Colonic mucosa (tissue), 4 donors: ENCODE results near the gene KIFAP3. TPM values are rescaled to one million over a fixed set of nuclear protein-coding genes. Genes with fewer than 3 reads are reported as not detected.

ENCODE experiments used
- DNase-seq: peaks from one replicate; pipeline ENCODE4 v3.0.0-alpha.2; 2020
- H3K27ac ChIP-seq: fragments of 200-600 bp; one replicate; pipeline ENCODE4 v1.8.0; 2021
- H3K27me3 ChIP-seq: fragments of 200-600 bp; one replicate; pipeline ENCODE4 v1.8.0; 2021
- H3K36me3 ChIP-seq: fragments of 200-600 bp; one replicate; pipeline ENCODE4 v1.8.0; 2021
- H3K4me1 ChIP-seq: fragments of 200-600 bp; one replicate; pipeline ENCODE4 v1.8.0; 2021; ENCODE audit warnings: mild to moderate bottlenecking
- H3K4me3 ChIP-seq: fragments of 200-600 bp; one replicate; pipeline ENCODE4 v1.8.0; 2021
- H3K9ac ChIP-seq, 2 donors: one replicate each; pipeline ENCODE4 v1.7.0; 2013; ENCODE audit warnings: control low read depth in 2 of 2, low read depth in 2 of 2, low read length in 2 of 2
- H3K9me3 ChIP-seq: fragments of 200-600 bp; one replicate; pipeline ENCODE4 v1.8.0; 2021
- intact Hi-C: fragments of 100-400 bp; cut with DNase I; formaldehyde crosslinking; loops from one replicate; pipeline ENCODE4 v1.14.1; 2022
- total RNA-seq, 2 donors: library from RNA; stranded (reverse); fragmentation: NEBNext Ultra II Directional in 1 of 2; extraction: Animal tissue kit (Norgen Biotek cat#: 25700) in 1 of 2; gene quantifications; one replicate each; pipeline ENCODE4 v1.2.1, GENCODE V29; 2021
- TF ChIP-seq, protein P1 (sequence below): fragments of 200-600 bp; IDR thresholded peaks from one replicate; pipeline ENCODE4 v1.8.0; 2022; ENCODE audit warnings: antibody characterized with exemption, mild to moderate bottlenecking
- donor health status: healthy.
- donor health status: DM: no; HTN: no; CAD: no.
- donor health status: DM: no; HTN: no; CAD: no.

Gene KIFAP3
- total RNA-seq, 2 donors from 2014 or later: 18.3 to 27.6 TPM

DNA sequence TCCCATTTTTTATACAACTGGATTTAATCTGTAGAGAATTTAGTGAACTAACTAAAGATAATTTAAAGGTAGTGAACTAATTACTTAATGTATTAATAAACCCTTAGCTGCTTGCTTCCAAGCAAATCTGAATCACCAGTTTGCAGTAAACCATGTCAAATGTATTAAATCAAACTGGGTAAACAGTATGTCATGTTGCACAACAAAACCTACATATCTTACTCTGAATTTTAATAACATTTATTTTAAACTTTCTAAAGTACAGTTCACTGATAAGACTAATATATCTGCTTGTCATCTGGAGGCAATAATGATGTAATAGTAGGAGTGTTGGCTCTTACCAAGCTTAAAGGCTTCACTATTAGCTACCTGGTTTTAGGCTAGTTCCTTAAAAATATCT lies 128.3 kb downstream of the KIFAP3 start:
- H3K9me3 ChIP-seq: no peaks in the 10 kb centered on the region
- no peak for DNase-seq
- no peaks in the 10 kb centered on the region for H3K27me3 ChIP-seq
- H3K9ac ChIP-seq: no peak overlapping the region
- TF ChIP-seq, protein P1, sequence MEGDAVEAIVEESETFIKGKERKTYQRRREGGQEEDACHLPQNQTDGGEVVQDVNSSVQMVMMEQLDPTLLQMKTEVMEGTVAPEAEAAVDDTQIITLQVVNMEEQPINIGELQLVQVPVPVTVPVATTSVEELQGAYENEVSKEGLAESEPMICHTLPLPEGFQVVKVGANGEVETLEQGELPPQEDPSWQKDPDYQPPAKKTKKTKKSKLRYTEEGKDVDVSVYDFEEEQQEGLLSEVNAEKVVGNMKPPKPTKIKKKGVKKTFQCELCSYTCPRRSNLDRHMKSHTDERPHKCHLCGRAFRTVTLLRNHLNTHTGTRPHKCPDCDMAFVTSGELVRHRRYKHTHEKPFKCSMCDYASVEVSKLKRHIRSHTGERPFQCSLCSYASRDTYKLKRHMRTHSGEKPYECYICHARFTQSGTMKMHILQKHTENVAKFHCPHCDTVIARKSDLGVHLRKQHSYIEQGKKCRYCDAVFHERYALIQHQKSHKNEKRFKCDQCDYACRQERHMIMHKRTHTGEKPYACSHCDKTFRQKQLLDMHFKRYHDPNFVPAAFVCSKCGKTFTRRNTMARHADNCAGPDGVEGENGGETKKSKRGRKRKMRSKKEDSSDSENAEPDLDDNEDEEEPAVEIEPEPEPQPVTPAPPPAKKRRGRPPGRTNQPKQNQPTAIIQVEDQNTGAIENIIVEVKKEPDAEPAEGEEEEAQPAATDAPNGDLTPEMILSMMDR: no peak
- intact Hi-C loops: no loop called here
- H3K4me1 ChIP-seq: no peaks in the 10 kb centered on the region
- no peaks in the 10 kb centered on the region for H3K36me3 ChIP-seq
- no peak overlapping the region for H3K27ac ChIP-seq
- no peak overlapping the region for H3K4me3 ChIP-seq

DNA sequence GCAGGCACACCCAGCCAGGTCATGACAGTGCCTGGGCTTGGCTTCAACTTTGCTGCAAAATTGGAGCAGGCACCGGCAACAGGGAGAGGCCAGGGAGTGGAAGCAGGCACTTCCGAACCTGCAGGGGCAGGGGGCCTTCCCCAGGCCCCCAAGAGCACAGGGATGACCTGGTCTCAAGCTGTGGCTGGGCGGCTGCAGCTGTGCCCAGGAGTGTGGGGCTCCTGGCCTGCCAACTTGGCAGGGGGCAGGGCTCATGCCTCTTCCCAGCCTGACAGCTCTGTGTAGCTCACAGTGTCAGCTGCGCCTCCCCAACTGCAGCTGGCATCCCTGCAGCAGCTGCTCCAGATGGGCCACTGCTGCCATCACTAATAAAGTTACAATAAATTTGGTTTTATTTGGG lies 129.3 kb downstream of the KIFAP3 start:
- no peak overlapping the region for H3K4me3 ChIP-seq
- no peaks in the 10 kb centered on the region for H3K4me1 ChIP-seq
- H3K27ac ChIP-seq: no peak overlapping the region
- H3K36me3 ChIP-seq: no peaks in the 10 kb centered on the region
- intact Hi-C loops: no loop called here
- H3K9ac ChIP-seq: no peak overlapping the region
- DNase-seq: no peak
- no peaks in the 10 kb centered on the region for H3K27me3 ChIP-seq
- H3K9me3 ChIP-seq: no peaks in the 10 kb centered on the region
- TF ChIP-seq, protein P1: no peak

DNA sequence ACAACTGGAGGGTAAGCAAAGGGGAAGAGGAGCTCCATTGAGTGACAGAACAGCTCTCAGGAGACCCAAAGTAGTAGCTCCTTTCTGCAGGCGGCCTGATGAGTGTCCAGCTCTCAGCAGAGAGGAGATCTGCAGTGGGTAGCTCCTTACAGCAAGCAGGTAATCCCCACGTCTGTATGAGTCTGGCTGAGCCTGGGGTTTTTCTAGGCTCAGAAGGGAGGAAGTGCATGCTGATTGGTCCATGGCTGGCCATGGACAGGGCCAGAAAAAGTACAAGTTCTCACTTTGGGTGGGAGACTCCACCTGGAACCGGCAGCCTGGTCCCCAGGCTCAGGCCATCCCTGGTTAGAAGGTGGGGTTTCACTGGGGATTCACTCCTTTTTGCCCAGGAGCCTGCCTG lies 129.9 kb downstream of the KIFAP3 start:
- Histone ChIP-seq H3K27ac (no peak overlapping the region), H3K36me3 (no peaks in the 10 kb centered on the region), H3K27me3 (no peaks in the 10 kb centered on the region), H3K4me1 (no peaks in the 10 kb centered on the region), H3K4me3 (no peak overlapping the region), H3K9ac (no peak overlapping the region), H3K9me3 (no peaks in the 10 kb centered on the region)
- intact Hi-C loops: no loop called here
- no peak for DNase-seq
- TF ChIP-seq, protein P1: no peak

DNA sequence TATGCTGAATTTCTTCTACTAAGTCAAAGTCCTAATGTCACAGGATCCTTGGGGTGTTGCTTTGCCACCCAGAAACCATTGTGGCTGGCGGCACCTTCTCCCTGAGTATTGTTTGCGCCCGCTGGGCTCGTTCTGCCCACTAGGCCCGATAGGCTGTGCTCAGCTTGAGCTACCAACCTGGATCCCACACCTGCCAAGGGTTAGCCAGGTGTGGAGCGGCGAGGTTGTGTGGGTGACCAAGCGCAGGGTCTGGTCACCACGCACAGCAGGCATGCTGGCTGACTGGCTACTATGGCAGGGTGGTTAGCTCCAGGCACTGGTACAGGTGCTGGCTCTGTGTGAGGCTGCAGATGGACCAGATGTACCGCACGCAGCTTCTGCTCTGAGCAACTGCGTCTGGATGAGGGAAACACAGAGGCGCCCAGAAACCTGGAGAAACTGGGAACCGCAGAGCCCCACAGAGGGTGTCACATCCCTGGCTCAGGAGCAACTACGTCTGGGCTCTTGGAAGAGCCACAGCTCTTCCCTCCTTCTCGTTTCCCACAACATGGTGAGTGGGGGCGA lies 130.4 kb downstream of the KIFAP3 start:
- intact Hi-C loops: no loop called here
- H3K9ac ChIP-seq: no peak overlapping the region

DNA sequence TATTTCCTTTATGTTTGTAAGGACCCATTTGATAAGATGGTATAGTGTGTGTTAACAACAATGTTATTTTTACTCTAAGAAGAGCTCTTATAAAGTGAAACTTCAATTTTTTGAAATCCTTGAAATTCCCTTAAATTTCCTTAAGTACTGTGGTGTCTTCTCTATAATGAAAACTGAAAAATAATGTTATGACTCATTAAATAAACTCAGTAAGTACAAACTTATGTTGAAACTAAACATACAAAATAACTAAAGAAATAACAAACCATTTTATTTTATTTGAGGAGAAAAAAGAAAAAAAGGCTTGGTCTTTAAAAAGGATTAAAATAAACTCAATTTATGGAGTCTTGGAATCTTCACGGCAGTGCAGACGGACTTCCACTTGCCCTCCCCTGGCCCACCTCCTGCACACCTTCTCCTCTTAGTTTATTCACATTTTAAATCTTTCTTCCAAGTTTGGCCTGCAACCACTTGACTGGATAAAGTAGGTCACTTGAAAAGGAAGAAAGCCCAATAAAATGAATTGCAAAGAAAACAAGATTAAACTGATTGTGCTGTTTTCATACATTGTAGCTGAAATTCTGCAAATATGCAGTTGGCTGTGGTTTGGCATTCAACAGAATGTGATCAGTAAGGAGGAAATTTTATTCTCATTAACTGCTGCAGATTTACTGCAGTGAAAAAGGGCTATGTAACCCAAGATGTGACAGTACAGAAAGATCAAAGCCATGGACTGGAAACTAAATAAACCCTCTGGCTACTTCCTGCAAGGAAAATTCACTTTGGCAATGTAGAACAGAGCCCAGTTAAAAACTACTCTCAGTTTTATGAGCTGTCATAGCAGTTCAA lies 132.3 kb downstream of the KIFAP3 start:
- H3K9ac ChIP-seq: no peak overlapping the region
- intact Hi-C loops: no loop called here
- H3K4me3 ChIP-seq: no peak overlapping the region
- TF ChIP-seq, protein P1: no peak
- H3K4me1 ChIP-seq: no peaks in the 10 kb centered on the region
- H3K9me3 ChIP-seq: no peaks in the 10 kb centered on the region
- no peaks in the 10 kb centered on the region for H3K36me3 ChIP-seq
- no peaks in the 10 kb centered on the region for H3K27me3 ChIP-seq
- H3K27ac ChIP-seq: no peak overlapping the region
- DNase-seq: no peak

More for the DNA sequence above, 130.4 kb downstream of the KIFAP3 start:
- Histone ChIP-seq H3K36me3 (no peaks in the 10 kb centered on the region), H3K27me3 (no peaks in the 10 kb centered on the region), H3K4me3 (no peak overlapping the region), H3K27ac (no peak overlapping the region), H3K9me3 (no peaks in the 10 kb centered on the region), H3K4me1 (no peaks in the 10 kb centered on the region)
- TF ChIP-seq, protein P1: no peak
- no peak for DNase-seq
